T47D (cell line): ENCODE data around the gene MTHFSD.

ENCODE experiments used
- DNase-seq, 2 experiments: peaks; one replicate each; pipeline versions ENCODE4 v3.0.0 to v3.0.0-alpha.2; 2011 to 2012; ENCODE audit warnings: low read depth in 1 of 2, low spot score in 1 of 2
- JUND ChIP-seq: IDR thresholded peaks from 2 replicates; pipeline ENCODE4 v1.6.1; 2012; ENCODE audit warnings: low read depth
- in situ Hi-C: cut with HindIII; loops from 2 replicates; pipeline ENCODE4 v1.10.0; 2016; ENCODE audit warnings: low sequenced_read_pairs, low pct_unique_long_range_greater_than_20kb

Gene MTHFSD

DNA sequence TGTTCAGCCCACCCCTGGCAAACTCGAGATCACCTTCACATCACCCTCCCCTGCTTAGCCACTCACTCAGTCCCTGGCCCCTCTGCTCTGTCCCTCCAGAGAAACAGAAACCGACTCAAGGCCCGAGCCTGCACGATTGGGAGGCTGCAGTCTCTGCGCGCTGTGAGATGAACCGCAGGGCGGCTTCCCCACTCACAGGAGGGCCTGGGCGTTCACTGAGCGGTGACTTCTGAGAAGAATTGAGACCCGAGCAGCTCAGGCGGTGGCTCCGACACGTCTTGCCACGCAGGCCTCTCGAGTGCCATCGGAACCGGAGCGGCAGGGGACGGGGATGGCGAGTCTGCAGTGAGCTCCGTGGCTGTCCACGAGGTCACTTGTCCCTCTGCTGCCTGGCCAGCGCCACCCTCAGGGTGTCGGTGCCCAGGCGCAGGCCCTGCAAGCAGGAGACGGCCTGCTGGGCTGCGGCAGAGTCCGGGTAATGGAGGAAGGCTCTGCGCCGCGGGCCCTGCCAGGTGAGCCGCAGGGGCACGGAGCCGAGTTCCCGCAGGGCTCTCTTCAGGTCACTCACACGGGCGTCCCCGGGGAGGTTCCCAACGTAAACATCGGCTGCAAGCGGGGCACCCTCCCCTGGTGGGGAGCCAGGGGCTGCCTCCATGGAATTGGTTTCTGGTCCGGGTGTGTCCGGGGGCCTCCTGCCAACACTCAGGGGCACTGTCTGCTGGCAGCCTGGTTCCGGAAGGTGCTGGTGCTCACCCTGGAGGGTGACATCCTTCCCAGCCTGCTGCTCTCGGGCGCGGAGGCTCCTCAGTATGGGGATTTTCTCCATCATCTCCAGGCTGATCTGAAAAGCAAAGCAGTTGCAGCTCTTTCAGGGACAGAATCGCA, 23.2 kb downstream of the MTHFSD start:
- no peak for DNase-seq
- no peak for TF ChIP-seq JUND
- in situ Hi-C loops, result no loop called here

DNA sequence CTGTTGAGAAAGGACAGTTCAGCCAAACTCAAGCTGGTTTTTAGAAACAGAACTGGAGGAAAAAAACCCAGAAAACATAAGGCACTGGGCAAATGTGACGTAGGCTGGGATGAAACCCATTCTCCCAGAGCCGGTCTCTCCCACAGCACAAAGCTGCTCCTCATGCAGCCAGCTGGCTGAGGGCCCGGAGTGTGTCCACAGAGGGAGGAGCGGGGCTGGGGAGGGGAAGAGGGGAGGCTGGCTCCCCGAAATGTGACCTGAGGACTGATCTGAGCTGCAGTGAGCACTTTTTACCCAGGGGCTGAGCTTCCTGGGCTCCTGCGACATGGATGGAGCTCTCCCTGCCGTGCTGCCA, 23.9 kb downstream of the MTHFSD start:
- in situ Hi-C loops, result no loop called here
- no peak for TF ChIP-seq JUND
- no peak for DNase-seq

GRCh38 chr16:86530251-86531190, 24.5 kb downstream of the MTHFSD start:
- DNase-seq, result no peak
- TF ChIP-seq JUND, result no peak
- in situ Hi-C loops, result no loop called here

DNA sequence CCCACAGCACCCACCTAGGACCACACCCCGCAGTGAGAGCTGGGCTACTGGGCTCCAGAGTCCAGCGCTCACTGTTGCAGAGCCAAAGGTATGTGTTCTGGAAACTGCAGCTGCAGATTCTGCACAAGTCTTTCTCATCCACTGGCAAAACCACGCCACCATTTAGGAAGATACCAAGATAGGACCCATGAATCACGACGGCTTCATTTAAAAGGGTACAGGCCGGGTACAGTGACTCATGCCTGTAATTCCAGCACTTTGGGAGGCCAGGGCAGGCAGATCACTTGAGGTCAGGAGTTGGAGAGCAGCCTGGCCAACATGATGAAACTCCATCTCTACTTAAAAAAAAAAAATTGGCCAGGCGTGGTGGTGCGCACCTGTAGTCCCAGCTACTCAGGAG, 25.9 kb downstream of the MTHFSD start:
- in situ Hi-C loops, result no loop called here
- TF ChIP-seq JUND, result no peak
- DNase-seq, result no peak

DNA sequence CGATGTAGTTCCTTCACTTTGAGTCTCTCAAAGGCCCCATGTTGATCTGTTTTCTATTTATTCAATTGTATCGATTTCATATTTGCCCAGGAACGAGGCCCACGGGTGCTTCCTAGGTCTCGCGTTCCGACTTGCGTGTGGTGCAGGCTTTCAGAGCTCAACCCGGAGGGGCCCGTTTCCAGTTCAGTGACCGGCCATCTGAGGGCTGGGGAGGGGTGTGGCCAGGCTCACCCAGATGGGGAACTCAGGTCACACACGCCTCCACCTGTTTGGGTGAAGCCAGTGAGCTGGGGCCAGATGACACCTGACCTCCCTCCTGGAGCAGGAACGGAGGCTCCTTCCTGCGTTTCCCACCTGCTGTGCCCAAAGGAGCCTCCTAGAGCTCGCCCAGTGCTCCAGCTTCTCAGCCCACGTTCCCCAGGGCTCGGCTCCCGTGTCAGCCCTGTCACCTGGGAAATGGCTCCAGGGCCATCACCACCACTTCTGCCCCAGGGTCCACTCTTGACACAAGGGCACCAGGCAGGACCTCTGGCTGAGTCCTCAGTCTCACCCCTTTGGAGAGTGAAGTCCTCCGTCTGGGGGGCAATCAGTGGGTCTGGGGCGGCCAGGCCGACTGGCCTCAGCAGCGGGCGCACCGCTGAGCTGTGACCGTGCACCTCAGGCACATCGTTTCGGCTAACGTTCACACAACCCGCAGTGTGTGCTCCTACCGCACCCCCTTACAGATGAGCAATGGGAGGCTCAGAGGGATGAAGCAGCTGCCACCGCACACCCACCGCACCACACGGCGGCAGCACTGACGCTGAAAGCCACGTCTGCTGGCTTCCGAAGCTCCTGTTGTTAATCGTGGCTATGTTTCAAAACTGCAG, 26.7 kb downstream of the MTHFSD start:
- in situ Hi-C loops, result no loop called here
- TF ChIP-seq JUND, result no peak
- DNase-seq, result no peak

DNA sequence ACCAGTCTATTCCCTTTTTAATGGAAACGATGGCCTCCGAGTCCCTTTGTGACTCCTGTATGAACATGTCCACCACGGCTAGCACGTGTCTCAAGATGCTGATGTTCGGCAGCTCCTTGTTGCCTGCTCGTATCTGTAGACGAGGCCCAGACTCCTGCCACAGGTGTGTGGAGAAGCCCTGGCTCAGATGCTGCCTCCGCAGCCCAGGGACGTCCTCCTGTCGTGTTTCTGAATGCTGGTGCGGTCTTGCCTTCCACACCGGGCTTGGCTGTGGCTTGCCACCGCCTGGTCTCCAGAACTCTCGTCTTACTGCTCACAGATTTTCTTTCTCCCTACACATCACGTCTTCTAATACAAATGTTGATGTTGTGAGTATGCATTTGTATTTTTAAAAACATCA, 27.7 kb downstream of the MTHFSD start:
- in situ Hi-C loops, result no loop called here
- no peak for DNase-seq
- TF ChIP-seq JUND, result no peak

- no peak for TF ChIP-seq JUND
- in situ Hi-C loops, result no loop called here
These were observed 29.3 kb downstream of the MTHFSD start for GRCh38 chr16:86525696-86526095.

GRCh38 chr16:86524029-86524428, 31.0 kb downstream of the MTHFSD start:
- TF ChIP-seq JUND, result no peak
- DNase-seq, result no peak
- in situ Hi-C loops, result no loop called here

More at GRCh38 chr16:86525696-86526095, 29.3 kb downstream of the MTHFSD start:
- DNase-seq, result no peak

GRCh38 chr16:86523166-86523740, 31.8 kb downstream of the MTHFSD start:
- in situ Hi-C loops, result no loop called here
- DNase-seq, result no peak
- no peak for TF ChIP-seq JUND

DNA sequence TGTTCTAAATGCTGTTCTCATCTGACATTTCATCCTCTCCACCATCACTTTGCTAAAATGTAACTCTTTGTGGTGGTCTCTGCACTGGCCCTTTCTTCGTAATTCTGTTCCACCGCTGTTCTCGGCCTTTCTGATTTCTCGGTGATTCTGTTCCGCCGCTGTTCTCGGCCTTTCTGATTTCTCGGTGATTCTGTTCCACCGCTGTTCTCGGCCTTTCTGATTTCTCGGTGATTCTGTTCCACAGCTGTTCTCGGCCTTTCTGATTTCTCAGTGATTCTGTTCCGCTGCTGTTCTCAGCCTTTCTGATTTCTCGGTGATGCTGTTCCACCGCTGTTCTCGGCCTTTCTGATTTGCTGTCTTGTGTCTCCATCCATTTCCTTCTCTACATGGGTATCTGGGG, 32.4 kb downstream of the MTHFSD start:
- no peak for TF ChIP-seq JUND
- in situ Hi-C loops, result no loop called here

DNA sequence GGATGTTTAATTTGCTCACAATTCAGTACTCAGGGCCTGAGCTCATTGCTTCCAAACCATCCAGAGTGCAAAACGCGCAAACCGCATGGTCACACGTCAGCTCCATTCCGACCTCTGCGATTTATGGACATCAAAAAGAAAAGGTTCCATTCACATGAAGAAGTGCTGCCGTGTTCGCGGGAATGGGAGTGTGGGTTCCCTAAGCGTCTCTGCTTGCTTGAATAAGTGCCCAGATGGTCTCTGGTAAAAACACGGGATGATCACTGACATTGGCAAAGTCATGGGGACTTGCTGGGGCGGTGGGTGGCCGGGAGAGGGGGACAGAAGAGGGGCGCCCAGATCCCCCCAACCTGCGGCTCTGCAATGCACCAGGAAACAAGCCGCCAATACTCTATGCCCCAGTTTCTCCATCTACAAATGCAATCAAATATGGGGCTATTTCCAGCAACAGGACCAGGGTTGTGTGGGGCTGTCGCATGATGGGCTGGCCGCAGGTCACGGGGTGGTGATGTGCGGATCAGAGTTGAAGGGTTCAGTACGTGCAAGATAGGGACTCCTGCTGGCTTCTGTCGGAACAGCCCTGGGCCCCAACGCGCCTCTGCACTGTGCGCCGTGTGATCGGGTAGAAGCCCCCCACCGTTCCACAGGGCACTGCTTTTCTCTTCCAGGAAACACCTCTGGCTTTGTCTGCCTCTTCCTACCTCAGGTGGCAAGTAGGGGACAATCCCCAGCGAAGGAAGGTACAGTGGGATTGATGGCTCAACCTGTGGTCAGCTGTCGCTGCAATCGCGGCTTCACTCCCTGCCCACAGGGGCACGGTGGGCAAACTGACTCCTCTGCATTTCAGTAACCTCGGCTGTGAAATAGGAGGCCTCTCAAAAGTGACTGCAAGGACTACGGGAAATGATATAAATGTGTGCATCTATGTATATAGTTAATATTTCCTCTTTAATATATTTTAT, 33.5 kb downstream of the MTHFSD start:
- in situ Hi-C loops, result no loop called here
- no peak for TF ChIP-seq JUND
- DNase-seq, result no peak

More for the DNA sequence above, 32.4 kb downstream of the MTHFSD start:
- no peak for DNase-seq
